ENCODE measurements around the gene MAD2L2.

DNA sequence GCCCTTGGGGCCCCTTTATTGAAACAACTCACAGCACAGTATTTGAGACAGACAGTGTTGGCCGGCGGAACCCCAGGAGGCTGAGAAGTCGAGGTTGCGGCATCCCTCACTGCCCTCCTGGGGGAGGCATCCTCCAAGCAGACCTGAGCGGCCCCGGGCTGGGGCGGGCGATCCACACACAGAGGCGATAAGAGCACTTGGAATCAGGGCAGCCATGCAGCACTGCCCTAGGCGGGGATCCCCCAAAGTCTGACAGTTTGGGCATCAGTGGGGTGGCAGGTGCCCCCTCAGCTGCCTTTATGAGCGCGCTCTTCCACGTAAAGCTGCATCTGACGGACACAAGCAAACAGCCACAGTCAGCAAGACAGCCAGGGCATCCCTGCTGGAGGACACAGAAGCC is 6.5 kb downstream of the MAD2L2 start:
- TF ChIP-seq, protein P1, sequence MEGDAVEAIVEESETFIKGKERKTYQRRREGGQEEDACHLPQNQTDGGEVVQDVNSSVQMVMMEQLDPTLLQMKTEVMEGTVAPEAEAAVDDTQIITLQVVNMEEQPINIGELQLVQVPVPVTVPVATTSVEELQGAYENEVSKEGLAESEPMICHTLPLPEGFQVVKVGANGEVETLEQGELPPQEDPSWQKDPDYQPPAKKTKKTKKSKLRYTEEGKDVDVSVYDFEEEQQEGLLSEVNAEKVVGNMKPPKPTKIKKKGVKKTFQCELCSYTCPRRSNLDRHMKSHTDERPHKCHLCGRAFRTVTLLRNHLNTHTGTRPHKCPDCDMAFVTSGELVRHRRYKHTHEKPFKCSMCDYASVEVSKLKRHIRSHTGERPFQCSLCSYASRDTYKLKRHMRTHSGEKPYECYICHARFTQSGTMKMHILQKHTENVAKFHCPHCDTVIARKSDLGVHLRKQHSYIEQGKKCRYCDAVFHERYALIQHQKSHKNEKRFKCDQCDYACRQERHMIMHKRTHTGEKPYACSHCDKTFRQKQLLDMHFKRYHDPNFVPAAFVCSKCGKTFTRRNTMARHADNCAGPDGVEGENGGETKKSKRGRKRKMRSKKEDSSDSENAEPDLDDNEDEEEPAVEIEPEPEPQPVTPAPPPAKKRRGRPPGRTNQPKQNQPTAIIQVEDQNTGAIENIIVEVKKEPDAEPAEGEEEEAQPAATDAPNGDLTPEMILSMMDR (IDR thresholded peaks at IDR 0.05), result no peak
- TF ChIP-seq POLR2A (IDR thresholded peaks at IDR 0.05), result no peak
